ENCODE data around the gene C3orf20. TPM values are rescaled to one million over a fixed set of nuclear protein-coding genes. Genes with fewer than 3 reads are reported as not detected.

C3orf20 gene
- total and polyA plus RNA-seq, 11 donors: 0.21 to 0.31 TPM; not detected in 9

- H3K27ac ChIP-seq: no peak overlapping the region
- 91 to 95% (median 94%) methylated on average over 9 of the region's 9 CpGs for WGBS, 4 donors
- H3K4me3 ChIP-seq: no peak overlapping the region
- peaks cover 0 to 6% (median 0%) of the 10 kb centered on the region in 12 donors for H3K9me3 ChIP-seq
- H3K36me3 ChIP-seq: no peaks in the 10 kb centered on the region
- ATAC-seq (no peak), DNase-seq (no peak)
- H3K4me1 ChIP-seq: peaks cover 2 to 38% (median 24%) of the 10 kb centered on the region in 12 donors
- intact Hi-C loops (cut with DNase I): loop anchor here in 1 of 10 donors (5.0 kb wide), 2 partner anchors 61 to 76 kb away; no protein-coding TSS in a partner anchor
- TF ChIP-seq POLR2A (IDR thresholded peaks at IDR 0.05) (no peak), CTCF (IDR thresholded peaks at IDR 0.05) (no peak)
- peaks cover 0 to 3% (median 0%) of the 10 kb centered on the region in 9 donors for H3K27me3 ChIP-seq
These were observed 126.1 kb downstream of the C3orf20 start for GRCh38 chr3:14801031-14801430.

- Histone ChIP-seq H3K27me3 (peaks cover 0 to 3% (median 0%) of the 10 kb centered on the region in 9 donors), H3K9me3 (peaks cover 0 to 6% (median 0%) of the 10 kb centered on the region in 12 donors), H3K27ac (no peak overlapping the region), H3K36me3 (no peaks in the 10 kb centered on the region), H3K4me3 (no peak overlapping the region), H3K4me1 (peaks cover 3 to 36% (median 28%) of the 10 kb centered on the region in 12 donors)
- DNase-seq: no peak
- 62 to 75% (median 70%) methylated on average over 9 to 10 of the region's 10 CpGs for WGBS, 4 donors
- intact Hi-C loops (cut with DNase I): loop anchor here in 1 of 10 donors (5.0 kb wide), 2 partner anchors 60 to 75 kb away; no protein-coding TSS in a partner anchor
- ATAC-seq: no peak
- TF ChIP-seq POLR2A (IDR thresholded peaks at IDR 0.05): no peak
- TF ChIP-seq CTCF (IDR thresholded peaks at IDR 0.05): no peak
These were observed 126.9 kb downstream of the C3orf20 start for GRCh38 chr3:14801668-14802380.

GRCh38 chr3:14802381-14802731 is 127.4 kb downstream of the C3orf20 start:
- ATAC-seq: no peak
- WGBS, 4 donors: 70 to 80% (median 74%) methylated on average over 7 of the region's 7 CpGs
- intact Hi-C loops (cut with DNase I): loop anchor here in 1 of 10 donors (5.0 kb wide), 2 partner anchors 60 to 75 kb away; no protein-coding TSS in a partner anchor

More at GRCh38 chr3:14802381-14802731, 127.4 kb downstream of the C3orf20 start:
- Histone ChIP-seq H3K4me1 (peaks cover 3 to 41% (median 31%) of the 10 kb centered on the region in 12 donors), H3K9me3 (peaks cover 0 to 6% (median 0%) of the 10 kb centered on the region in 12 donors), H3K36me3 (no peaks in the 10 kb centered on the region), H3K27me3 (peaks cover 0 to 3% (median 0%) of the 10 kb centered on the region in 9 donors), H3K4me3 (no peak overlapping the region), H3K27ac (no peak overlapping the region)
- DNase-seq: no peak
- TF ChIP-seq POLR2A (IDR thresholded peaks at IDR 0.05): no peak
- no peak for TF ChIP-seq CTCF (IDR thresholded peaks at IDR 0.05)

All from heart left ventricle (tissue), 16 donors.